ENCODE data around the gene MT1M.

DNA sequence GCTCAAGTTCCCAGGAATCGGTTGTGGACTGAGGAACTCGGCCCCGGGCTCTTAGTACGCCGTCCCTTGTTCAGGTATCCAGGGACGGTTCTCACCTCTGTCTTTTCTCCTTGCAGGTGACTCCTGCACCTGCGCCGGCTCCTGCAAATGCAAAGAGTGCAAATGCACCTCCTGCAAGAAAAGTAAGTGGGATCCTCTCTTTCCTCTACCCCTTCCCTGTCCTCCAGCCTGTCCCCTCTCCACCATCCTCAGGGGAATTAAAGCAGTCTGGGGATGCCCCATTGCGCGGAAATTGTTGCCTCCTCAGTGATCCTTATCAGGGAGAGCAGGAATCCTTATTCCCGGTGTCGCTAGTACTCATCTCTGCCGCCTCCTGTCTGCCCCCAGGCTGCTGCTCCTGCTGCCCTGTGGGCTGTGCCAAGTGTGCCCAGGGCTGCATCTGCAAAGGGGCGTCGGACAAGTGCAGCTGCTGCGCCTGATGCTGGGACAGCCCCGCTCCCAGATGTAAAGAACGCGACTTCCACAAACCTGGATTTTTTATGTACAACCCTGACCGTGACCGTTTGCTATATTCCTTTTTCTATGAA, 23.5 kb upstream of the MT1M start:
- TF ChIP-seq, protein P1, sequence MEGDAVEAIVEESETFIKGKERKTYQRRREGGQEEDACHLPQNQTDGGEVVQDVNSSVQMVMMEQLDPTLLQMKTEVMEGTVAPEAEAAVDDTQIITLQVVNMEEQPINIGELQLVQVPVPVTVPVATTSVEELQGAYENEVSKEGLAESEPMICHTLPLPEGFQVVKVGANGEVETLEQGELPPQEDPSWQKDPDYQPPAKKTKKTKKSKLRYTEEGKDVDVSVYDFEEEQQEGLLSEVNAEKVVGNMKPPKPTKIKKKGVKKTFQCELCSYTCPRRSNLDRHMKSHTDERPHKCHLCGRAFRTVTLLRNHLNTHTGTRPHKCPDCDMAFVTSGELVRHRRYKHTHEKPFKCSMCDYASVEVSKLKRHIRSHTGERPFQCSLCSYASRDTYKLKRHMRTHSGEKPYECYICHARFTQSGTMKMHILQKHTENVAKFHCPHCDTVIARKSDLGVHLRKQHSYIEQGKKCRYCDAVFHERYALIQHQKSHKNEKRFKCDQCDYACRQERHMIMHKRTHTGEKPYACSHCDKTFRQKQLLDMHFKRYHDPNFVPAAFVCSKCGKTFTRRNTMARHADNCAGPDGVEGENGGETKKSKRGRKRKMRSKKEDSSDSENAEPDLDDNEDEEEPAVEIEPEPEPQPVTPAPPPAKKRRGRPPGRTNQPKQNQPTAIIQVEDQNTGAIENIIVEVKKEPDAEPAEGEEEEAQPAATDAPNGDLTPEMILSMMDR (IDR thresholded peaks at IDR 0.05) = peak in 1 of 4 experiments; percentile 7
- no peak for TF ChIP-seq POLR2A (IDR thresholded peaks at IDR 0.05)
- TF ChIP-seq POLR2AphosphoS5 (IDR thresholded peaks at IDR 0.05) = no peak
